Measurements from ENCODE around the gene TEX55.
"Not testable (repeated sequence)": the region's sequence is repeated elsewhere in the genome, so short reads cannot be mapped to it uniquely, and the experiment has no call there.

TEX55 gene

DNA sequence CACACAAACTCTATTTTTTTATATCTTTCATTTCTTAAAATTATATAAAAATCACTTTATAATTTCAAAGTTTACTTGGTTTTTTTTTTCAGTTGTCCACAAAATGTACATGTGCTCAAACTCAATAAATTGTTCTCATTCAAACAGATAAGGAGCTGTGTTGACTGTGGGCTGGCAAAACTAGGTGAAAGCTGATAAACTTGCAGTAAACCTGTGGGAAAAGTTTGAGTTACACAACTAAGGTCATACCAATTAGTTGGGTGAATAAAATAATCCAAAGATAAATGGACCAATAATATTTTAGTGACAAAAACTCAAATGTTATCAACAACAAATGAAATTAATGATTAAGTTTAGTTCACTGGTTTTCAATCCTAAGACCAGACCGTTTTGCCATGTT, 14.8 kb downstream of the TEX55 start:
- no peak for DNase-seq (ENCODE audit: low spot score)

DNA sequence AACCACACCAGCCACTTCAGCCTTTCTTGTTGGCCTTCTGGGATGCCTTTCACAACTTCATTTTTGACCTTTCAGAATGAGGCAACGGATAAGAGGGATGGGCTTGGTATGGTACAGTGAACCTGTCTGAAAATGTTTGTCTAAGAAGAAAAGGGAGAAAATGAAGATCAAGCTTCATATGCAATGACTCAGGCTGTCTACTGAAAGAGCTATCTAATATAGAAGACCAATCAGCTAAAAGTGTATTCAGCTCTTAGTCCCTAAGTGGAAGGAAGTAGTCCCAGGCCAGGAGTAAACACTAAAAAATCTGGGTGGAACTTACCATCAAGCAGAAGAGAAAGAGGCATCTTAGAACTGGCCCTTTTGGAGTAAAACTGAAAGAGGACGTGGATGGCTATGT, 15.3 kb downstream of the TEX55 start:
- no peak for DNase-seq (ENCODE audit: low spot score)

DNA sequence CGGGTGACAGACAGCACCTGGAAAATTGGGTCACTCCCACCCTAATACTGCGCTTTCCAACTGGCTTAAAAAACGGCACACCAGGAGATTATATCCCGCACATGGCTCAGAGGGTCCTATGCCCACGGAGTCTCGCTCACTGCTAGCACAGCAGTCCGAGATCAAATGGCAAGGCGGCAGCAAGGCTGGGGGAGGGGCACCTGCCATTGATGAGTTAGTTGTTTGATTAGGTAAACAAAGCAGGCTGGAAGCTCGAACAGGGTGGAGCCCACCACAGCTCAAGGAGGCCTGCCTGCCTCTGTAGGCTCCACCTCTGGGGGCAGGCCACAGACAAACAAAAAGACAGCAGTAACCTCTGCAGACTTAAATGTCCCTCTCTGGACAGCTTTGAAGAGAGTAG, 18.8 kb downstream of the TEX55 start:
- DNase-seq (ENCODE audit: low spot score): not testable (repeated sequence)

DNA sequence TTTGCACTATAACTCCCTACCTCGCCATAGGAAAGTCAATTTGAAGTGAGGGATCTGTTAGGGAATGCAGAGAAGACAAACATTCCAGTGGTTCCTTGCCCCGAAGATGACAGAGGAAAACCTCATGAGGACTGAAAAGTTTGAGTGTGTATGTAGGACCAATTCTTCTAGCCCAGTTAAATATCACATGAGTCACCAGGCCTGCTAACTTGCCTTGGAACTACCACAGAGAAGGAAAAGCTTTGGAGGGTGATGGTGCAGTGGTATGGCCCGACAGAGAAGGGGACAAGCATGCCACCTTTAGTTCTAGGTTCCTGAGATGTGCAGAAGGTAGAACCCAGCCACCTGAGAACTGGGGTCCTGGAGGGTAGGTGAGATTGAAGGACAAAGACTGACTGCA, 24.9 kb downstream of the TEX55 start:
- DNase-seq (ENCODE audit: low spot score): no peak

DNA sequence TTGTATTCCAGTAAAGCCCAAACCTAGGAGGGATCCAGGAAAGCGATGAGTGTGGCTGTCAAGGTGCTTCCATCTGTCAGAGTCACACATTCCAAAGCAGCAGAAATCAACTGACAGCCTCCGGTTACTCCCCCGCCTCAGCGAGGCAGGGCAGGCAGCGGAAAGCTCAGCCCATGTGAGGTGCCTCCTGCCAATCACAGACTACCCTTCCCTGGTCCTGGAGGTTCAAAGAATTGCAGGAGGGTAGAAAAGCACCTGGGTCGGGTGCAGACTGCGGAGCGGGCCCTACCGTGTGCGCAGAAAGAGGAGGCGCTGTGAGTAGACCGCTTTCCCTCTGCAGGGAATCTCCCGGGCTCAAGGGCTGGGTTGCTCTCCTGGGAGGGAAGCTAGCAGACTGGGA, 27.4 kb downstream of the TEX55 start, which contains the start of gene UPK1B:
UPK1B (plus strand) TSS at position 274 of the 400 bp plus-strand sequence. CDS start 13,144 bp downstream, outside the sequence.
- no peak for DNase-seq (ENCODE audit: low spot score)

DNA sequence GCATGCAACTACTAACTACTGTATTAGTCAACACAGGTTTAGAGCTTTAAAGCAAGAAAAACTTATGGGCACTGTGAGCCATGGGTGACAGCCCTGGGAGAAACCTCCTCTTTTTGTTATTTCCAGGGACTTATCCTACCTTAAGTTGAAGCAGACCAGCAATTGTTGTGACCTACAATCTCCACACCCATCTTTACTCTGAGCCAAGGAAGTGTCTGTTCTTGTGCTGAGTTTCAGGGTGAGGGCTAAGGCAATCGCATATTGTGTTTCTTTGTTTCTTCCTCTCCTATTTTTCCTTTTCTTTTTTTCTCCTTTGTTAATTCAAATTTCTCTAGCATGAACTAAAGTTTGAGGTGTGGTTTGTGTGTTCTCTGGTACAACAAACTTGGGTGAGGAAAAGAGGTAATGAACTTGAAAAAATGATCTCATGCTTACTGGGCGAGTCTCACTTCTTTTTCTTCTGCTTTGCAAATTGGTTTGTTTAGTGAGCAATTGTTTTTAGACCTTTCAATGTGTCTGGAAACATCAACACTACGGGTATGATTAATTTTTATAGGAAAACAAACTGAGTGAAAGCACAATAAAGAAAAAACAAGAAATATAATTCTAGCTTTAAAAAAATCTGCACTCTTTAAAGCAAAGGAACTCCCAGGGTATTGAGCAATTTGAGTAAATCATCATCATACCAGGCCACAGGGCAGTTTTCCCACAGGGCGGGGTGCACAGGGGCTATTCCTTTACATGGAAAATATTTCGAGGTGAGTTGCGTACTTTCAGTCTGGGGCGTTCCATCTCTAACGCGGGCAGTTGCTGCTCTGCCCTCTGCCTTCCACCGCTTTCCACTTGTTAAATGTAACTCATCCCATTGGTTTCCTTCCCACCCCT, 30.1 kb downstream of the TEX55 start:
- no peak for DNase-seq (ENCODE audit: low spot score)

DNA sequence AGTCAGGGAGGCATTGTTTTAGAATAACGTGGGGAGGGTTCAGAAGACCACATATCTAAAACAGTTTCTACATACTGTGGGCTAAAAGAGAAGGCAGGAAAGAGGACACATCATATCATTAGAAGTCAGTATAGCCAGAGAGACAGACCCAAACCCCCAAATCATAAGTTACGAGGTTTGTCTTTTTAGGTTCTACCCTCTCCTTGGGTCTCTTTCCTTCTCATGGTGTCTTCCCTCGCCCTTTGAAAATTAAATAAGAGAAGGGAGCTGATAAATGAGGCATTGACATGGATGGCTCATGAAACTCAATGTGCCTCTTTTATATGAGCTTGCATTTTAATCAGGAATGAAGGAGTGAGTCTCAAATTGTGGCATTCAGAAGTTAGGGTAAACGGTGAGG, 30.8 kb downstream of the TEX55 start:
- no peak for DNase-seq (ENCODE audit: low spot score)

DNA sequence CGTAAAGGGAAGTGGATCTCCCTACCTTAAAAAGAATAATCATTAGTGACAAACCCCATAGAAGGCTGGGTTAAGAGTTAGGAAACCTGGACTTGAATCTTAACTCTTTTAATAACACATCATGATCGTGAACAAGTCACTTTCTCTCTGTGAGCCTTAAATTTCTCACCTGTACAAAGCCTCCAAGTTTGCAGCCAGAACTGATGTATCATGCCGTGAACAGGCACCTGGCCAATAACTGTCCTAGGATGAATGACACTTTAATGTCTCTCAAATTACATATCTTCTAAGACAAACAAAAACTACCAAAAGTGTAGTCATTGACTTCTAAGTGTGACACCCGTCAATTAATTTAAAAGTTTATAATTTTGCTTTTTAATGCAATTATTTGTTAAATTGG, 31.4 kb downstream of the TEX55 start:
- no peak for DNase-seq (ENCODE audit: low spot score)

DNA sequence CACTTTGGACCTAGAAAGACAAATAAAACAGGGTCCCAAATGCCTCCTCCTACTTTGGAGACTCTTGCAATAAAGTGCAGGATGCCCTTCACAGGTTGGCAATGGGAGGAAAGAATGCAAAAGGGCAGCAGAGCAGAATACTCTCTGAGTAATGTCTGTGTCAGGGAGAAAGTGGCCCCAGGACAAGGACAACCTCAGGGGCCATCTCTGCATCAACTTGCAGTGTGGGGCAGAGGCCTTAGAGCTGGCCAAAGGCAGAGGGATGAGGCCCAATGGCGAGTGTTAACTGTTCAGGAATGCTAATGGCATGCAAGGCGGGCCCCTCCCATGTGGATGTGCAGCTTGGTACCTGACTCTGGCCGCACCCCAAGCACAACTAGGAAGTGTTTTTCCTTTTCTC, 35.8 kb downstream of the TEX55 start:
- no peak for DNase-seq (ENCODE audit: low spot score)

DNA sequence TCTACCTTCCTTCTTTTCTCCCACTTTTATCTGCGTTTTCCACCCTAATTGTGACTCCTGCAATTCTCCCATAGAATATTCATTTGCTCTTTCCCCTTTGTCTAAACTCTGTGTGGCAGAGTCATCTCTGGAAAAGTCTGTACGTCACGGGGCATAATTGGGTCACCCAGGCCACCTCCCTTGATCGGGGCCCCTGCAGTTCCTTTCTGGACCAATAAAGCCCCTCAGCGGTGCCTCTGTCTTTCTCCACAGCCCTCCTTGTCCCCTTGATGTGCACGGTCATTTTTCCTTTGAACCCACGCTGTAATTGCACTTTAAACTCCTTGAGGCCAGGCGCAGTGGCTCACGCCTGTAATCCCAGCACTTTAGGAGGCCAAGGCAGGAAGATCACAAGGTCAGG, 38.1 kb downstream of the TEX55 start:
- no peak for DNase-seq (ENCODE audit: low spot score)

DNA sequence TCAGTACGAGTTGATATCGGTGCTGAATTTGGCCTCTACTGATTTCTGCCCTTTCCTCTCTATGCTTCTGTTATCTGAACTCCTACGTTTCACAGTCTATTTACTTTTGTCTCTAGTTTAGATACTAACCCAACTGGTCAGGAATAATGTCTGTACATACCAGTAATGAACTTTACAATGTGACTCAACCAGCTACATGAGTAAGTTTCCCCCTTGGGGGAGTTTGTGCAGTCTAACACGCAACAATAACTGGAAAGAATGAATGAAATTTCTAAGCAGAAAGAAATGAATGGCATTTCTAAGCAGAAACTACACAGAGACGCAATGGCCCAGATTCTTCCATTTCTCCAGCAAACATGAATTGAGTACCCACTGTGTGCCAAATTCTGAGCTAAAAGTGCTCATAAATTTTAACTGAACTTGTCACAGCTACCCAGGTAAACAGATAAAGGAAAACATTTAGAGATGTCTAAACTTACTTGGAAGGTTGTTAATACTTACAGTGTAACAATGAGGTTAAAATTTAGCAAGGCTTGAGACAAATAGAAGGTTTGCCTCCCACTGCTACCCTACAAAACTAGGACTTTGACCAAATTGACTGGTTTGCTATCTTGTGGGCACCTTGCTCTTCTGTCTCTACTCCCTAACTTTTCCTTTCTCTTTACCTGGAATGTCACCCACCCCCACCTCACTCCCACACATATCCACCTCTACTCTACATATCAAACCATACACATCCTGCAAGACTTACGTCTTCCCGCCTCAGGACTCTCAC, 39.0 kb downstream of the TEX55 start:
- no peak for DNase-seq (ENCODE audit: low spot score)

DNA sequence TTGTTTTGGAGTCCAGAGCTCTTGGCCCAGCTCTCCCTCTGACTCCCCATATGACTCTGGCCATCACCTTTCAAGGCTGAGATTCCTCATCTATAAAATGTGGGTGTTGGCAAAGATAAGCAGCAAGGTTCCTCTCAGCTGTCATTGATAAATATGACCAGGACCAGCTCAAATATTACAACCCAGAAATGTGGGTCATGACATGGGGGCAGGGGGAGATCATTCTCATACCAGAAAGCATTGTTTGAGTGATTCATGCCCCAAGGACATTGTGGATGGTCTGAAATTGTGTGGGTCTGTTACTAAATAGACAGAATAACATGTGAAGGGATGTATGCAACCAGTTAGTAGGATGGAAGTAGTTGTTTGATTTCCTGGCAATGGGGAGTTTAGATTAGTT, 41.3 kb downstream of the TEX55 start:
- no peak for DNase-seq (ENCODE audit: low spot score)

DNA sequence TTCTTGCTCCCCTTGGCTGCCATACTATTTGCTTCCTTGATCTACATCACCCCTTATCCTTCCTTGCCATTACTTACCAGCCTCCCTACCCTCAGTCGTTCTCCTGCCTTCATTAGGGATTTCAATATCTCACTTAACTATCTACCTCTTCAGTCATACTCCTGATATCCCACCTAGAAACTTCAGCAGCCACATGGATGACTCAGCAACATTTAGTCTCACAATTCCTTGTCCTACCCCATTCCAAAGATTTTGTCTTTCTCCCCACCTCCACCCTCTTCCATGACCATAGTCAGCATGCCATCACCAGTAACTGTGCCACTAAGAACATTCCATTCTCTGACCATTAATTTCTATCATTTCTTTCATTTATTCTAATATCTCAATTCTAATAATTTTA, 45.8 kb downstream of the TEX55 start:
- DNase-seq (ENCODE audit: low spot score): no peak

DNA sequence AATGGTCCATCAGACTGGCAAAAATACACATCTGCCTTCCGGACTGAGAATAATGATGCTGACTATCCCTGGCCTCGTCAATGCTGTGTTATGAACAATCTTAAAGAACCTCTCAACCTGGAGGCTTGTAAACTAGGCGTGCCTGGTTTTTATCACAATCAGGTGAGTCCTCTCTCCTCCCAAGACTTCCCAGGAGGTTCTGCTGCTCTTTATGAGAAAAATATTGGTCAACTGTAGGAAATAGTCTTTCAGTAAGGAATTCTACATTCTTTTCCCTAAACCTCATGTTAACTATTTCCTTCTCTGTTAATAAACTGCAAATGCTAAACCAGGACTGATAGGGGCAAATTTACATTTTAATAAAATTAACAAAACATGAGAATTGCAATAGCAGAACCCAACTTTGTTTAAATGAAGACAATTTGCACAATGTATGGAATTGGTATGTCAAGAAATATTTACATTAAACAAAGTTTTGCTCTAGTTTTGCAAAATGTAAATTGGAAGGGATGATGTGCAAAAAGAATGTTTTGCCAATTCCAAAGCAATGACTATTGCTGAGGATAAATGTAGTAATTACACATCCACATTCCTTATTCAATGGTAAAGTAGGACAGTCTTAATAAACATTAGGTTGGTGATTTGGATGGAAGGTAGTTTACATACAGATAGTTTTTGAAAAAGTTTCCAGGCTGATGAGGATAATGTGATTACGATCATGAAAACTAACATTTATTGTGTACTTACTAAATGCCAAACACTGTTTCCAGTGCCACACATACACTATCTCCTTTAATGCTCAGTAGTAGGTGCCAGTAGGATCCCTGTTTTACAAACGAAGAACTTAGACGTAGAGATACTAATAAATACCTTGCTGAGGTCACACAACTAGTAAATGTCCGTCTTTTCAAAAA, 48.5 kb downstream of the TEX55 start:
- no peak for DNase-seq (ENCODE audit: low spot score)

DNA sequence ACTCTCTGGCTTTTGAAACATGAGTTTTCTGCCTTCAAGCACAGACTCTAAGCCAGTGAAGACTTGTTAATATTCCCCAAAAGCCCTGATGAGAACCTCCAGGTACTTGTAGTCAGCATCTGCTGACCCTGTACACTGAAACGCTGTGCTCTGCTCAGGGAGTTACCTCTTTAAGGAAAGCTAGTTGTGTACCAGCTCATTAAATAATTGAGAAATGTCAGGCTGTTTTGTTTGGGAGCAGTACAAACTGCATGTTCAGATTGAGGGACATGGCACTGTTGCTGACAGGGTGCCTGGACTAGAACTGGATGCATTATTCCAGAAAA, 49.1 kb downstream of the TEX55 start:
- DNase-seq (ENCODE audit: low spot score): no peak

DNA sequence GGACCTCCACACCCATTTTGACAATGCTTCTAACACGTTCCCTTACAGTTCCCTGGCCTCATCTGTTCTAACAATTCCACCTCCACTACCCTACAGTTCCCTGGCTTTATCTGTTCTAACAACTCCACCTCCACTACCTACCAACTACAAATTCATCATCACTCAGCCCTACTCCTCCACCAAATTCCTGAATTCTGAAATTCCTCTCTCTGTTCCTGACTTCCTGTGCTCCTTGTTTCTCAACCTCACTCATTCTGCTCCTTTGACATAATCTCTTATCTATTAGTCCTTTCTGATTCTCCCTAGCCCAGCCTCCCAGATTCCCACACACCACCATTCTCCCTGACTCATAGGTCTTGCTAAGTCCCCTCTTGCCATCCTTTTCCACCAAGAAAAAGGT, 49.9 kb downstream of the TEX55 start:
- DNase-seq (ENCODE audit: low spot score): no peak

Measured in kidney capillary endothelial cell (primary cell).